ENCODE results near the gene SLC25A2. TPM values are rescaled to one million over a fixed set of nuclear protein-coding genes. Genes with fewer than 3 reads are reported as not detected.

The SLC25A2 gene
- total RNA-seq, 1 donor: under 0.01 TPM

Other genes starting within 250 kb of the SLC25A2 start
- gene PCDHB2, start 209.4 kb downstream of the SLC25A2 start, total RNA-seq: under 0.01 and 0.32 TPM in 2 replicates
- 0.32 and 0.43 TPM in 2 replicates for gene PCDHB3, start 203.6 kb downstream of the SLC25A2 start, total RNA-seq
- gene PCDHB4, start 182.2 kb downstream of the SLC25A2 start, total RNA-seq: under 0.01 TPM in 2 replicates
- under 0.01 and 0.32 TPM in 2 replicates for gene PCDHB5, start 168.8 kb downstream of the SLC25A2 start, total RNA-seq
- under 0.01 TPM in 2 replicates for gene PCDHB6, start 154.0 kb downstream of the SLC25A2 start, total RNA-seq
- under 0.01 and 0.43 TPM in 2 replicates for gene PCDHB7, start 131.4 kb downstream of the SLC25A2 start, total RNA-seq
- gene PCDHB8, start 126.3 kb downstream of the SLC25A2 start, total RNA-seq: under 0.01 TPM in 2 replicates
- under 0.01 and 0.32 TPM in 2 replicates for gene PCDHB16, start 121.7 kb downstream of the SLC25A2 start, total RNA-seq
- gene PCDHB9, start 116.9 kb downstream of the SLC25A2 start, total RNA-seq: under 0.01 and 0.64 TPM in 2 replicates
- gene PCDHB10, start 111.7 kb downstream of the SLC25A2 start, total RNA-seq: under 0.01 and 0.32 TPM in 2 replicates
- gene PCDHB11, start 104.4 kb downstream of the SLC25A2 start, total RNA-seq: 0.32 TPM in 1 of 2 replicates, not detected in the other
- under 0.01 TPM in 1 of 2 replicates, not detected in the other for gene PCDHB12, start 95.3 kb downstream of the SLC25A2 start, total RNA-seq
- gene PCDHB13, start 90.1 kb downstream of the SLC25A2 start, total RNA-seq: under 0.01 and 0.32 TPM in 2 replicates
- 0.32 and 0.43 TPM in 2 replicates for gene PCDHB14, start 80.7 kb downstream of the SLC25A2 start, total RNA-seq
- under 0.01 TPM in 2 replicates for gene PCDHB15, start 58.7 kb downstream of the SLC25A2 start, total RNA-seq
- gene TAF7, start 16.7 kb upstream of the SLC25A2 start, total RNA-seq: 49.3 and 73.0 TPM in 2 replicates
- 0.64 and 0.86 TPM in 2 replicates for gene PCDHGA1, start 26.5 kb upstream of the SLC25A2 start, total RNA-seq
- gene PCDHGA2, start 34.7 kb upstream of the SLC25A2 start, total RNA-seq: 2.6 and 3.0 TPM in 2 replicates
- gene PCDHGA3, start 39.8 kb upstream of the SLC25A2 start, total RNA-seq: 3.2 and 4.3 TPM in 2 replicates
- 2.2 and 2.3 TPM in 2 replicates for gene PCDHGB1, start 46.0 kb upstream of the SLC25A2 start, total RNA-seq
- 4.5 and 7.3 TPM in 2 replicates for gene PCDHGA4, start 51.0 kb upstream of the SLC25A2 start, total RNA-seq
- 2.3 and 2.6 TPM in 2 replicates for gene PCDHGB2, start 55.9 kb upstream of the SLC25A2 start, total RNA-seq
- gene PCDHGA5, start 60.1 kb upstream of the SLC25A2 start, total RNA-seq: 1.3 and 1.9 TPM in 2 replicates
- gene PCDHGB3, start 66.2 kb upstream of the SLC25A2 start, total RNA-seq: 3.9 and 5.2 TPM in 2 replicates
- gene PCDHGA6, start 69.8 kb upstream of the SLC25A2 start, total RNA-seq: 4.7 and 4.8 TPM in 2 replicates
- gene PCDHGA7, start 78.7 kb upstream of the SLC25A2 start, total RNA-seq: 3.5 and 4.5 TPM in 2 replicates
- 11.0 and 13.4 TPM in 2 replicates for gene PCDHGB4, start 83.6 kb upstream of the SLC25A2 start, total RNA-seq
- 3.0 and 3.2 TPM in 2 replicates for gene PCDHGA8, start 88.6 kb upstream of the SLC25A2 start, total RNA-seq
- 23.2 and 25.0 TPM in 2 replicates for gene PCDHGB5, start 93.9 kb upstream of the SLC25A2 start, total RNA-seq
- 4.7 and 5.2 TPM in 2 replicates for gene PCDHGA9, start 98.7 kb upstream of the SLC25A2 start, total RNA-seq
- 4.2 and 4.3 TPM in 2 replicates for gene PCDHGB6, start 104.0 kb upstream of the SLC25A2 start, total RNA-seq
- gene PCDHGA10, start 108.9 kb upstream of the SLC25A2 start, total RNA-seq: 11.7 and 12.2 TPM in 2 replicates
- 11.2 and 12.6 TPM in 2 replicates for gene PCDHGB7, start 113.6 kb upstream of the SLC25A2 start, total RNA-seq
- 11.0 and 15.5 TPM in 2 replicates for gene PCDHGA11, start 117.0 kb upstream of the SLC25A2 start, total RNA-seq
- 15.5 and 18.7 TPM in 2 replicates for gene PCDHGA12, start 126.5 kb upstream of the SLC25A2 start, total RNA-seq
- gene PCDHGC3, start 171.9 kb upstream of the SLC25A2 start, total RNA-seq: 35.4 and 36.3 TPM in 2 replicates
- 2.6 and 2.9 TPM in 2 replicates for gene PCDHGC4, start 181.0 kb upstream of the SLC25A2 start, total RNA-seq
- gene PCDHGC5, start 185.0 kb upstream of the SLC25A2 start, total RNA-seq: 2.6 TPM in 2 replicates

All from fibroblast of villous mesenchyme (primary cell).